BE2C (cell line): ENCODE data around the gene CRKL.
"Not testable (repeated sequence)": the region's sequence is repeated elsewhere in the genome, so short reads cannot be mapped to it uniquely, and the experiment has no call there.

Experiments used
- DNase-seq: peaks from one replicate; pipeline ENCODE4 v3.0.0-alpha.2; 2020
- H3K27me3 ChIP-seq: fragments of 250-450 bp; sonication (Bioruptor Pico); 2 replicates; pipeline ENCODE4 v1.5.1; 2020; ENCODE audit warnings: mild to moderate bottlenecking
- H3K36me3 ChIP-seq: fragments of 250-450 bp; sonication (Bioruptor Pico); 2 replicates; pipeline ENCODE4 v1.5.1; 2020; ENCODE audit warnings: mild to moderate bottlenecking
- H3K4me1 ChIP-seq: fragments of 250-450 bp; sonication (Bioruptor Pico); 2 replicates; pipeline ENCODE4 v1.5.1; 2020
- H3K4me3 ChIP-seq: 2 replicates; pipeline ENCODE4 v1.5.1; 2011; ENCODE audit warnings: low read depth, low read length
- H3K9me3 ChIP-seq: fragments of 250-450 bp; sonication (Bioruptor Pico); 2 replicates; pipeline ENCODE4 v1.5.1; 2020
- CTCF ChIP-seq: IDR thresholded peaks from 2 replicates; pipeline ENCODE4 v1.5.1; 2012; ENCODE audit warnings: mild to moderate bottlenecking, low read depth, low read length

CRKL gene

GRCh38 chr22:20899827-20900423 lies 17.3 kb upstream of the CRKL start:
- Histone ChIP-seq H3K9me3 (no peaks in the 10 kb centered on the region), H3K4me3 (no peak overlapping the region), H3K4me1 (no peaks in the 10 kb centered on the region), H3K27me3 (no peaks in the 10 kb centered on the region), H3K36me3 (no peaks in the 10 kb centered on the region)
- no peak for DNase-seq
- TF ChIP-seq CTCF: no peak

- not testable (repeated sequence) for H3K4me3 ChIP-seq, H3K36me3 ChIP-seq, H3K9me3 ChIP-seq, H3K4me1 ChIP-seq, DNase-seq, H3K27me3 ChIP-seq
Observed at GRCh38 chr22:20901093-20902033, 15.8 kb upstream of the CRKL start.

GRCh38 chr22:20903093-20903492 lies 14.1 kb upstream of the CRKL start:
- no peaks in the 10 kb centered on the region for H3K9me3 ChIP-seq
- no peaks in the 10 kb centered on the region for H3K36me3 ChIP-seq
- no peak for TF ChIP-seq CTCF
- no peaks in the 10 kb centered on the region for H3K27me3 ChIP-seq
- no peak for DNase-seq
- no peaks in the 10 kb centered on the region for H3K4me1 ChIP-seq
- H3K4me3 ChIP-seq: no peak overlapping the region

GRCh38 chr22:20904008-20904979 lies 12.9 kb upstream of the CRKL start:
- no peak for DNase-seq

DNA sequence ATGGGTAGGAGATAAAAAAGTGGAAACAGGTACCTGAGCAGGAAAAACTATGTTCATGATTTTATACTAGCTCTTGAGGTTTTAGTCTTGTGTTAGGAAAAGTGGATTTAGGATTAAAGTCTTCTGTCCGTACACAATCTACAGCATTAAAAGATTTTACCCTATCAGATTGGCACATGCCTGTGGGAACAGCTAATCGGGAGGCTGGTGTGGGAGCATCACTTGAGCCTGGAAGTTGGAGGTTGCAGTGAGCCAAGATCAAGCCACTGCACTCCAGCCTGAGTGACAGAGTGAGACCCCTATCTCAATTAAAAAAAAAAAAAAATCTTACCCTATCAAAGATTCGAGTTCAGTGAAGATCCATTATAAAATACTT lies 12.2 kb upstream of the CRKL start:
- Histone ChIP-seq H3K4me3 (no peak overlapping the region), H3K27me3 (no peaks in the 10 kb centered on the region), H3K9me3 (no peaks in the 10 kb centered on the region), H3K36me3 (no peaks in the 10 kb centered on the region), H3K4me1 (no peaks in the 10 kb centered on the region)
- DNase-seq: no peak
- TF ChIP-seq CTCF: no peak

More at GRCh38 chr22:20904008-20904979, 12.9 kb upstream of the CRKL start:
- H3K9me3 ChIP-seq: no peaks in the 10 kb centered on the region
- no peaks in the 10 kb centered on the region for H3K27me3 ChIP-seq
- H3K4me3 ChIP-seq: no peak overlapping the region
- no peak for TF ChIP-seq CTCF
- no peaks in the 10 kb centered on the region for H3K4me1 ChIP-seq
- H3K36me3 ChIP-seq: no peaks in the 10 kb centered on the region
